Measurements from ENCODE around the gene MRPS7. TPM values are rescaled to one million over a fixed set of nuclear protein-coding genes. Genes with fewer than 3 reads are reported as not detected.

MRPS7 gene
- total RNA-seq, 1 experiment from 2014 or later, result 125 TPM

- H3K9me3 Mint-ChIP-seq (ENCODE audit: unreplicated experiment), result no peaks in the 10 kb centered on the region
- no peaks in the 10 kb centered on the region for H3K27me3 Mint-ChIP-seq (ENCODE audit: insufficient read depth, unreplicated experiment)
- Histone ChIP-seq H3K4me3 (ENCODE audit: low read depth, low read length) (no peak overlapping the region), H3K36me3 (ENCODE audit: control insufficient read depth, insufficient read depth, low read length) (peaks cover 10% of the 10 kb centered on the region), H3K9me3 (no peaks in the 10 kb centered on the region), H3K27me3 (replicated peaks; ENCODE audit: control insufficient read depth, insufficient read depth, low read length) (no peaks in the 10 kb centered on the region), H3K4me1 (0 out of 2 replicates have a peak, but pooled peaks cover 9% of the 10 kb centered on the region)
- intact Hi-C loops (cut with micrococcal nuclease; ENCODE audit: unreplicated experiment), result no loop called here
- H3K4me3 Mint-ChIP-seq (ENCODE audit: unreplicated experiment), result no peak overlapping the region
- H3K36me3 Mint-ChIP-seq (ENCODE audit: insufficient read depth, unreplicated experiment), result peaks cover 62% of the 10 kb centered on the region
- H3K27ac Mint-ChIP-seq (ENCODE audit: unreplicated experiment), result no peak overlapping the region
- DNase-seq, result no peak
- peaks cover 15% of the 10 kb centered on the region for H3K4me1 Mint-ChIP-seq (ENCODE audit: low read depth, unreplicated experiment)
- ChIA-PET POLR2A (no interaction called here), CTCF (no interaction called here)
- TF ChIP-seq CTCF (IDR thresholded peaks at IDR 0.05; ENCODE audit: insufficient read depth in 1 of 2, low read depth in 1 of 2, low read length in 1 of 2, severe bottlenecking in 1 of 2, unreplicated experiment in 1 of 2), result no peak
- BruUV-seq (replicated peaks), result no TSS peak
Observed at GRCh38 chr17:75265614-75266315, 4.1 kb downstream of the MRPS7 start.

- no peaks in the 10 kb centered on the region for H3K27me3 Mint-ChIP-seq (ENCODE audit: insufficient read depth, unreplicated experiment)
- no TSS peak for BruUV-seq (replicated peaks)
- Histone ChIP-seq H3K4me1 (0 out of 2 replicates have a peak, but pooled peaks cover 9% of the 10 kb centered on the region), H3K36me3 (ENCODE audit: control insufficient read depth, insufficient read depth, low read length) (peaks cover 10% of the 10 kb centered on the region), H3K9me3 (no peaks in the 10 kb centered on the region), H3K27me3 (replicated peaks; ENCODE audit: control insufficient read depth, insufficient read depth, low read length) (no peaks in the 10 kb centered on the region), H3K4me3 (ENCODE audit: low read depth, low read length) (no peak overlapping the region)
- H3K9me3 Mint-ChIP-seq (ENCODE audit: unreplicated experiment), result no peaks in the 10 kb centered on the region
- ChIA-PET CTCF (interaction anchor here (0.6 kb wide), 1 partner anchor 63 kb away, joined by 5 read pairs; no protein-coding TSS in a partner anchor), POLR2A (no interaction called here)
- TF ChIP-seq CTCF (IDR thresholded peaks at IDR 0.05; ENCODE audit: insufficient read depth in 1 of 2, low read depth in 1 of 2, low read length in 1 of 2, severe bottlenecking in 1 of 2, unreplicated experiment in 1 of 2), result no peak
- intact Hi-C loops (cut with micrococcal nuclease; ENCODE audit: unreplicated experiment), result no loop called here
- no peak overlapping the region for H3K4me3 Mint-ChIP-seq (ENCODE audit: unreplicated experiment)
- no peak for DNase-seq
- H3K4me1 Mint-ChIP-seq (ENCODE audit: low read depth, unreplicated experiment), result peaks cover 15% of the 10 kb centered on the region
- H3K27ac Mint-ChIP-seq (ENCODE audit: unreplicated experiment), result no peak overlapping the region
- peaks cover 58% of the 10 kb centered on the region for H3K36me3 Mint-ChIP-seq (ENCODE audit: insufficient read depth, unreplicated experiment)
Observed at GRCh38 chr17:75266316-75267152, 4.9 kb downstream of the MRPS7 start.

- no peaks in the 10 kb centered on the region for H3K9me3 ChIP-seq
- no peaks in the 10 kb centered on the region for H3K9me3 Mint-ChIP-seq (ENCODE audit: unreplicated experiment)
- BruUV-seq (replicated peaks), result no TSS peak
- peaks cover 15% of the 10 kb centered on the region for H3K4me1 Mint-ChIP-seq (ENCODE audit: low read depth, unreplicated experiment)
- CTCF ChIA-PET, result interaction anchor here (0.6 to 1.2 kb wide), 2 partner anchors 27 to 63 kb away, joined by 4 to 5 read pairs; no protein-coding TSS in a partner anchor
- no peak overlapping the region for H3K4me3 Mint-ChIP-seq (ENCODE audit: unreplicated experiment)
- H3K36me3 ChIP-seq (ENCODE audit: control insufficient read depth, insufficient read depth, low read length), result peaks cover 10% of the 10 kb centered on the region
- no peak overlapping the region for H3K4me3 ChIP-seq (ENCODE audit: low read depth, low read length)
- H3K36me3 Mint-ChIP-seq (ENCODE audit: insufficient read depth, unreplicated experiment), result peaks cover 55% of the 10 kb centered on the region
- H3K27me3 Mint-ChIP-seq (ENCODE audit: insufficient read depth, unreplicated experiment), result no peaks in the 10 kb centered on the region
- peaks cover 10% of the 10 kb centered on the region; the same call in 1 of the 2 replicates for H3K4me1 ChIP-seq
- intact Hi-C loops (cut with micrococcal nuclease; ENCODE audit: unreplicated experiment), result no loop called here
- POLR2A ChIA-PET, result no interaction called here
- DNase-seq, result no peak
- no peak for TF ChIP-seq CTCF (IDR thresholded peaks at IDR 0.05; ENCODE audit: insufficient read depth in 1 of 2, low read depth in 1 of 2, low read length in 1 of 2, severe bottlenecking in 1 of 2, unreplicated experiment in 1 of 2)
- H3K27me3 ChIP-seq (replicated peaks; ENCODE audit: control insufficient read depth, insufficient read depth, low read length), result no peaks in the 10 kb centered on the region
- H3K27ac Mint-ChIP-seq (ENCODE audit: unreplicated experiment), result no peak overlapping the region
Observed at GRCh38 chr17:75267153-75267410, 5.4 kb downstream of the MRPS7 start.
